ENCODE results near the gene PAN3.

The PAN3 gene

GRCh38 chr13:28120317-28120716, 18.0 kb upstream of the PAN3 start:
- TF ChIP-seq CTCF (IDR thresholded peaks at IDR 0.05; ENCODE audit: low read depth, low read length): no peak
- no peak for DNase-seq (ENCODE audit: extremely low read depth, low read depth)

GRCh38 chr13:28121224-28121623, 17.1 kb upstream of the PAN3 start:
- no peak for TF ChIP-seq CTCF (IDR thresholded peaks at IDR 0.05; ENCODE audit: low read depth, low read length)
- no peak for DNase-seq (ENCODE audit: extremely low read depth, low read depth)

GRCh38 chr13:28128030-28128429, 10.3 kb upstream of the PAN3 start:
- no peak for TF ChIP-seq CTCF (IDR thresholded peaks at IDR 0.05; ENCODE audit: low read depth, low read length)
- DNase-seq (ENCODE audit: extremely low read depth, low read depth): no peak

GRCh38 chr13:28128926-28129325, 9.4 kb upstream of the PAN3 start:
- no peak for TF ChIP-seq CTCF (IDR thresholded peaks at IDR 0.05; ENCODE audit: low read depth, low read length)
- no peak for DNase-seq (ENCODE audit: extremely low read depth, low read depth)

GRCh38 chr13:28129911-28130693, 8.2 kb upstream of the PAN3 start:
- no peak for DNase-seq (ENCODE audit: extremely low read depth, low read depth)
- TF ChIP-seq CTCF (IDR thresholded peaks at IDR 0.05; ENCODE audit: low read depth, low read length): no peak

GRCh38 chr13:28131646-28132045, 6.7 kb upstream of the PAN3 start:
- DNase-seq (ENCODE audit: extremely low read depth, low read depth): no peak
- TF ChIP-seq CTCF (IDR thresholded peaks at IDR 0.05; ENCODE audit: low read depth, low read length): no peak

- DNase-seq (ENCODE audit: extremely low read depth, low read depth): no peak
- no peak for TF ChIP-seq CTCF (IDR thresholded peaks at IDR 0.05; ENCODE audit: low read depth, low read length)
Measured at GRCh38 chr13:28136916-28137315, 1.4 kb upstream of the PAN3 start.

Measured in AG09319 (cell line).